ENCODE results near the gene MOSMO.

Gene MOSMO

DNA sequence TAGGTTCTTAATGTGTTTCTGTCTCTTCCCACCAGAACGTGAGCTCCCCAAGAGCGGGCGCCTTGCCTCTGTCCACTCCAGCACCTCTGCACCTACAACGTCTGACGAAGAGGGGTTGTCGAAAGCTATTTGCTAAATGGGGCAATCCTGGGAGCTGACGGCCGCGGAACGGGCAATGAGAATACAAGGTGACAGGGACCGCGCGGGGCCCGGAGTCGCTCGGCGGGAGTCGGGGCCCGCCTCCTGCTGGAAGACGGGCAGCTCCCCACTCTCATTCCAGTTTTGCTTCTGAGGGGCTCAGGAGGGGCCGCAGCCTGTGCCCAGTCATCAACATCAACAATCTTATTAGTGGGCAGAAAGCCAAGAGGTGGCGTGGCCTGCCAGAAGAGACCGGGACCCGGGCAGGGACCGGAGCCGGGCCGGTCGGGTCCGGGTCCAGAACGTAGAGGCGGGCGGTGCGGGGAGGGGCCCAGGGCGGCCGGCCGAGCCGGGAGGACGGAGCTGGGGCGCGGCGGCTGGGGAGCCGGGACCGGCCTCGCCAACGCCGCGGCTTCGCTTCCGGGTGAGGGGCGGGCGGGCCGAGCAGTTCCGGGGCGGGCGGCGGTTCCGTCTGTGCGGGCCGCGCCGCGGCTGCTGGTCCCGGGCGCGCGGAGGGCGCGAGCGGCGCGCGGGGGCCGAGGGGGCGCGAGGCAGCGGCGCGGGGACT lies at the start of gene MOSMO:
TSS of gene MOSMO (plus strand) at position 603 of the 706 bp plus-strand sequence. CDS start 191 bp downstream, outside the sequence.
- peak; percentile 47 to 61 for DNase-seq (ENCODE audit: low read depth in 1 of 2, low spot score in 1 of 2)

DNA sequence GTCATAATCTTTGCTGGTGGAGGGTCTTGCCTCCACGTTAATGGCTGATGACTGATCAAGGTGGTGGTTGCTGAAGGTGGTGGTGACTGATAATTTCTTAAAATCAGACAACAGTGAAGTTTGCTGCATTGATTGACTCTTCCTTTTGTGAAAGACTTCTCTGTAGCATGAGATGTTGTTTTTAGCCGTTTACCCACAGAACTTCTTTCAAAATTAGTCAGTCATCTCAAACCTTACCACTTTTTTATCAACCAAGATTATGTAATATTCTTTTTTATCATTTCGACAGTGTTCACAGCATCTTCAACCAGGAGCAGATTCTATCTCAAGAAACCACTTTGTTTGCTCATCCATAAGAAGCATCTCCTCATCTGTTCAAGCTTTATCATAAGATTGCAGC lies 48.9 kb upstream of the MOSMO start:
- DNase-seq (ENCODE audit: low read depth in 1 of 2, low spot score in 1 of 2): no peak

DNA sequence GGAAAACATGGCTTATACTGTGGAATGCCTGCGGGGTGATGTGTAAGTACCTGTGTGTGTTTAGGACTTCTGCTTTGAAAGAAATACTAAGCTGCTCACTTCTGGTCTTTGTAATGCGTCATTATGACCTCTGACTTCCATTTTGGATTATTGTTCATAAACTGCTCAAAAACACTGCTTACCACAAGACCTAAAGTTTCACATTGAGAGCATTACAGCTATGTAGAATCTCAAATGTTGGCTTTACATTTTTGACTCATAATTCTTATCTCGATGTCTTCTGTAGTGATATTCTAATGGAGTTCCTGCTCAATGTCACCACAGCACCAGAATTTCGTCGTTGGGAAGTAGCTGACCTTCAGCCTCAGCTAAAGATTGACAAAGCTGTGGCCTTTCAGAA lies 45.4 kb upstream of the MOSMO start:
- no peak for DNase-seq (ENCODE audit: low read depth in 1 of 2, low spot score in 1 of 2)

- DNase-seq (ENCODE audit: low read depth in 1 of 2, low spot score in 1 of 2): no peak
Measured at GRCh38 chr16:21963887-21964286, 44.0 kb upstream of the MOSMO start.

- no peak for DNase-seq (ENCODE audit: low read depth in 1 of 2, low spot score in 1 of 2)
Measured at GRCh38 chr16:21964353-21964752, 43.6 kb upstream of the MOSMO start.

DNA sequence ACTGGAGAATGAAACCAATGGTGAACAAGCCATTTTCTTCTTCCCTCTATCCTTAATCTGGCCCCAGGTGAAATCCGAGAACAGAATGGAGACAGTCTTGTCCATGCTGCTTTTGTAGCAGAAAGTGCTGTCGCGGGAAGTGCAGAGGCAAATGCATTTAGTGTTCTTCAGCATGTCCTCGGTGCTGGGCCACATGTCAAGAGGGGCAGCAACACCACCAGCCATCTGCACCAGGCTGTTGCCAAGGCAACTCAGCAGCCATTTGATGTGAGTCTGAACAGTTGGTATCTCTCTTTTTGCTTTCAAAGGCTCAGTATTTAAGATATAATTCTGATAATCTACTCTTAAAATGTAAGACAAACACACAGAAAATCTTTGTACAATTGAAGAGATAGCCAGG lies 36.1 kb upstream of the MOSMO start:
- DNase-seq (ENCODE audit: low read depth in 1 of 2, low spot score in 1 of 2): no peak

GRCh38 chr16:21973945-21974344 lies 34.0 kb upstream of the MOSMO start:
- DNase-seq (ENCODE audit: low read depth in 1 of 2, low spot score in 1 of 2): no peak

GRCh38 chr16:21980032-21980431 lies 27.9 kb upstream of the MOSMO start:
- no peak for DNase-seq (ENCODE audit: low read depth in 1 of 2, low spot score in 1 of 2)

DNA sequence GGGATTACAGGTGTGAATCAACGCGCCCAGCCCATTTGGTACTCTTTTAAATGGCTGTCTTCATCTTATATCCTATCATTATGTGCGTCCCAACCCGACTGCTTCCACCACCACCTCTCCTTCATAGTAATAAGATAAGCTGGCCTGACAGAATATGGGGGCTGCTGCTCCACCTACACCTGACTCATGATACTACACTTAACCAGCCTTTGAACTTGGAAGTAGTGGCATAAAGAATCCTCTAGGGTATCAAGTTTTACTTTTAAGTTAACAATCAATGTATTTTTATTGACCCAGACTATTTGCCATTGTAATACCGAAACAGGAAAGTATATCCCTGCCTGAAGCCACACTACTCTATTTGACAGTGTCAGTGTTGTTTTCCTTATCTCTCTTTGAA lies 25.8 kb upstream of the MOSMO start:
- no peak for DNase-seq (ENCODE audit: low read depth in 1 of 2, low spot score in 1 of 2)

GRCh38 chr16:21984062-21984461 lies 23.8 kb upstream of the MOSMO start:
- DNase-seq (ENCODE audit: low read depth in 1 of 2, low spot score in 1 of 2): no peak

- DNase-seq (ENCODE audit: low read depth in 1 of 2, low spot score in 1 of 2): no peak
Measured at GRCh38 chr16:21985524-21985923, 22.4 kb upstream of the MOSMO start.

- DNase-seq (ENCODE audit: low read depth in 1 of 2, low spot score in 1 of 2): no peak
Measured at GRCh38 chr16:21986692-21987246, 21.1 kb upstream of the MOSMO start.

DNA sequence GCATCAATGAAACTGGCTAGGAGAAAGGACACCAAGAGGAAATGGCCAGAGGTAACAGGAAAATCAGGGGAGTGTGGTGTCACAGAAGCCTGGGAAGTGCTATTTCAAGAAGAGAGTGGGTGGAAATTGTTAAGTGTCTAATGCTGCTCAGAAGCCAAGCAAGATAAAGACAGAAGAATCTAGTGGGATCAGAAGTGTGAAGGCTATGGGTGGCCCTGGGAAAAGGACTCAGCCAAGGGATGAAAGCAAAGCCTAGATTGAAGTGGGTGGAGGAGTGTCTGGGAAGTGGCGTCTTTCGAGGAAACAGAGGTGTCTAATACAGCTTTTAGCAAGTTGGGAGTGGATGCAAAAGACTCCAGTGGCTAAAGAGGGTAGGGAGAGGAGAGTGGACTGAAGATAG lies 20.4 kb upstream of the MOSMO start:
- DNase-seq (ENCODE audit: low read depth in 1 of 2, low spot score in 1 of 2): no peak

DNA sequence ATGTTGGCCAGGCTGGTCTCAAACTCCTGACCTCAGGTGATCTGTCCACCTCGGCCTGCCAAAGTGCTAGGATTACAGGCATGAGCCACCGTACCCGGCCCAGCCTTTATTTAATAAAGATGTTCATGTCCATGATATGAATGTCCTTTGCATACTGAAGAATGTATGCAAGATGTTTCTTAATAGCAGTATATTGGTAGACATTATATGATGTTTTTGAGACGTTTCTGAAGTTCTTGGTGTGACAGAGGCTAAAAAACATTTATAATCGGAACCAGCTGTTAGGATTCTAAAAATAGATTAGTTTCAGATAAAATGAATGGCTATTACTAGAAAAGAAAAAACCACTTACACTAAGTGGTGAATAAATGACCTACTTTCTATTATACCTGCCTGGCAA lies 18.8 kb upstream of the MOSMO start:
- DNase-seq (ENCODE audit: low read depth in 1 of 2, low spot score in 1 of 2): no peak

- DNase-seq (ENCODE audit: low read depth in 1 of 2, low spot score in 1 of 2): no peak
Measured at GRCh38 chr16:21989751-21990150, 18.2 kb upstream of the MOSMO start.

- DNase-seq (ENCODE audit: low read depth in 1 of 2, low spot score in 1 of 2): no peak
Measured at GRCh38 chr16:21990381-21990944, 17.4 kb upstream of the MOSMO start.

DNA sequence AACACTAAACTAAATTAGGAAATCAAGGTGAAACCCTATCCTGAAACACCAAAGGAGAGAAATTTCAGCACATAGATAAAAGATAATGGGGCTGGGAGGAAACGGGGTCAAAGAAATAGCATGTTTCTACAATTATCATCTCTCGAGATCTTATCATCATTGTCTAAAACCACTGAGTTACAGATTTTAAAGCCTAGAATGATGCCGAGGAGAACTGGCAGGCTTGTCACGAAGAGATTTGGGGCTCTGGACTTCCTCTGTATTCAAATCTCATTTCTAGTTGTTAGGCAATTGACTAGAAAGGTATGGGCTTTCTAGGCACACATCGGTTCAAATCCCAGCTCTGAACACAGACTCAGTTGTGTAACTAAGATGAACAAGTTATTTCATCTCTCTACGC lies 16.3 kb upstream of the MOSMO start:
- no peak for DNase-seq (ENCODE audit: low read depth in 1 of 2, low spot score in 1 of 2)

DNA sequence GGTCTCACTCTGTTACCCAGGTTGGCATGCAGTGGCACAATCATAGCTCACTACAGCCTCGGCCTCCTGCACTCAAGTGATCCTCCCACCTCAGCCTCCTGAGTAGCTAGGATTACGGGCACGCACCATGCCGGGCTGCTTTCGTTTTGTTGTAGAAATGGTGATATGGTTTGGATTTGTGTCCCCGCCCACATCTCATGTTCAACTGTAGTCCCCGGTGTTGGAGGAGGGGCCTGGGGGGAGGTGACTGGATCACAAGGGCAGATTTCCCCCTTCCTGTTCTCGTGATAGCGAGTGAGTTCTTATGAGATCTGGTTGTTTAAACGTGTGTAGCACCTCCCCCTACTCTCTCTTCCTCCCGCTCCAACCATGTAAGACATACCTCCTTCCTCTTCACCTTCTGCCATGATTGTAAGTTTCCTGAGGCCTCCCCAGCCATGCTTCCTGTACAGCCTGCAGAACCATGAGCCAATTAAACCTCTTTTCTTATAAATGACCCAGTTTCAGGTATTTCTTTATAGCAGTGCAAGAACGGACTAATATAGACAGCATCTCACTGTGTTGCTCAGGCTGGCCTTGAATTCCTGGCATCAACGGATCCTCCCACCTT lies 12.9 kb upstream of the MOSMO start:
- no peak for DNase-seq (ENCODE audit: low read depth in 1 of 2, low spot score in 1 of 2)

DNA sequence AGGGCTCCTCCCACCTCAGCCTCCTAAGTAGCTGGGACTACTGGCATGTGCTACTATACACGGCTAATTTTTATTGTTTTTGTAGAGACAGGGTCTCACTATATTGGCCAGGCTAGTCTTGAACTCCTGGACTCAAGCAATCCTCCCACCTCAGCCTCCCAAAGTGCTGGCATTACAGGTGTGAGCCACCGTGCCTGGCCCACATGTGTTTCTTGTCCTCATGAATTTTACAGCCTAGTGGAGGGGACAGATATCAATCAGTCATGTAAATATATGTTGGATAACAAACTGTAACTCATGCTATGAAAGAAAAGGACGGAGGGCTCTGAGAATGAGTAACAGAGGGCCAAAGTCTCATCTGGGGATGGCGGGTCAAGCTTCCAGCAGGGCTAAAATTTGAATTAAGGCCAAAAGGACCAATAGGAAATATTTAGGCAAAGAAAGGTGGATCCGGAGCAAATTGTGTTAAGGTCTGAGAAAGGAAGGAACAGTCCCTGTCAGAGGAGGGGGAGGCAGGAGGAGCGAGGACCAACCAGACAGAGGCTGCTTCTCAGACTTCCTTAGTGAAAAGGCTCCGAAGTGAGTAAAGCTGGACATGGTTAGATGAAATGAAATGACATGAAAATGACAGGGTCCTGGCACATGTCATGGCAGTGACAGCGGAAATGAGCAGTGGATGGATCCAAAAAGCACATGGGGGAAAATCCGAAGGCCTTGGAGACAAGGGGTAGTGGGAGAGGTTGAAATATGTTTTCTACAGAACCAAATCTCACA lies 10.8 kb upstream of the MOSMO start:
- no peak for DNase-seq (ENCODE audit: low read depth in 1 of 2, low spot score in 1 of 2)

- DNase-seq (ENCODE audit: low read depth in 1 of 2, low spot score in 1 of 2): no peak
Measured at GRCh38 chr16:21997697-21998480, 10.0 kb upstream of the MOSMO start.

GRCh38 chr16:22001591-22001990 lies 6.3 kb upstream of the MOSMO start:
- no peak for DNase-seq (ENCODE audit: low read depth in 1 of 2, low spot score in 1 of 2)

All from activated CD4-positive, alpha-beta T cell treated with anti-CD3 and anti-CD28 coated beads, Interleukin-2, amount 50 U/mL, for 24 hours (primary cell).